Measurements from ENCODE around the gene AVEN.

DNA sequence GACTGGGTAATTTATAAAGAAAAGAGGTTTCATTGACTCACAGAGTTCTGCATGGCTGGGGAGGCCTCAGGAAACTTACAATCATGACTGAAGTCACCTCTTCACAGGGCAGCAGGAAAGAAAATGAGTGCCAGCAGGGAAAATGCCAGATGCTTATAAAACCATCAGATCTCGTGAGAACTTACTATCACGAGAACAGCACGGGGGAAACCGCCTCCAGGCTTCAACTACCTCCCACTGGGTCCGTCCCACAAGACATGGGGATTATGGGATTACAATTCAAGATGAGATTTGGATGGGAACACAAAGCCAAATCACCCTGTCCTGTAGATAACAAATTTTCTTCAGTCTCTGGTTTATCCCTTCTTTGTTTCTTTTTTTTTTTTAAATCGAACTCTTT, 31.0 kb upstream of the AVEN start:
- TF ChIP-seq, protein P1, sequence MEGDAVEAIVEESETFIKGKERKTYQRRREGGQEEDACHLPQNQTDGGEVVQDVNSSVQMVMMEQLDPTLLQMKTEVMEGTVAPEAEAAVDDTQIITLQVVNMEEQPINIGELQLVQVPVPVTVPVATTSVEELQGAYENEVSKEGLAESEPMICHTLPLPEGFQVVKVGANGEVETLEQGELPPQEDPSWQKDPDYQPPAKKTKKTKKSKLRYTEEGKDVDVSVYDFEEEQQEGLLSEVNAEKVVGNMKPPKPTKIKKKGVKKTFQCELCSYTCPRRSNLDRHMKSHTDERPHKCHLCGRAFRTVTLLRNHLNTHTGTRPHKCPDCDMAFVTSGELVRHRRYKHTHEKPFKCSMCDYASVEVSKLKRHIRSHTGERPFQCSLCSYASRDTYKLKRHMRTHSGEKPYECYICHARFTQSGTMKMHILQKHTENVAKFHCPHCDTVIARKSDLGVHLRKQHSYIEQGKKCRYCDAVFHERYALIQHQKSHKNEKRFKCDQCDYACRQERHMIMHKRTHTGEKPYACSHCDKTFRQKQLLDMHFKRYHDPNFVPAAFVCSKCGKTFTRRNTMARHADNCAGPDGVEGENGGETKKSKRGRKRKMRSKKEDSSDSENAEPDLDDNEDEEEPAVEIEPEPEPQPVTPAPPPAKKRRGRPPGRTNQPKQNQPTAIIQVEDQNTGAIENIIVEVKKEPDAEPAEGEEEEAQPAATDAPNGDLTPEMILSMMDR (IDR thresholded peaks at IDR 0.05 in 2 of 3, conservative IDR thresholded peaks at IDR 0.05 in 1 of 3; ENCODE audit: insufficient read depth in 2 of 3, low read depth in 1 of 3, low read length in 3 of 3): no peak
- TF ChIP-seq, protein P2, sequence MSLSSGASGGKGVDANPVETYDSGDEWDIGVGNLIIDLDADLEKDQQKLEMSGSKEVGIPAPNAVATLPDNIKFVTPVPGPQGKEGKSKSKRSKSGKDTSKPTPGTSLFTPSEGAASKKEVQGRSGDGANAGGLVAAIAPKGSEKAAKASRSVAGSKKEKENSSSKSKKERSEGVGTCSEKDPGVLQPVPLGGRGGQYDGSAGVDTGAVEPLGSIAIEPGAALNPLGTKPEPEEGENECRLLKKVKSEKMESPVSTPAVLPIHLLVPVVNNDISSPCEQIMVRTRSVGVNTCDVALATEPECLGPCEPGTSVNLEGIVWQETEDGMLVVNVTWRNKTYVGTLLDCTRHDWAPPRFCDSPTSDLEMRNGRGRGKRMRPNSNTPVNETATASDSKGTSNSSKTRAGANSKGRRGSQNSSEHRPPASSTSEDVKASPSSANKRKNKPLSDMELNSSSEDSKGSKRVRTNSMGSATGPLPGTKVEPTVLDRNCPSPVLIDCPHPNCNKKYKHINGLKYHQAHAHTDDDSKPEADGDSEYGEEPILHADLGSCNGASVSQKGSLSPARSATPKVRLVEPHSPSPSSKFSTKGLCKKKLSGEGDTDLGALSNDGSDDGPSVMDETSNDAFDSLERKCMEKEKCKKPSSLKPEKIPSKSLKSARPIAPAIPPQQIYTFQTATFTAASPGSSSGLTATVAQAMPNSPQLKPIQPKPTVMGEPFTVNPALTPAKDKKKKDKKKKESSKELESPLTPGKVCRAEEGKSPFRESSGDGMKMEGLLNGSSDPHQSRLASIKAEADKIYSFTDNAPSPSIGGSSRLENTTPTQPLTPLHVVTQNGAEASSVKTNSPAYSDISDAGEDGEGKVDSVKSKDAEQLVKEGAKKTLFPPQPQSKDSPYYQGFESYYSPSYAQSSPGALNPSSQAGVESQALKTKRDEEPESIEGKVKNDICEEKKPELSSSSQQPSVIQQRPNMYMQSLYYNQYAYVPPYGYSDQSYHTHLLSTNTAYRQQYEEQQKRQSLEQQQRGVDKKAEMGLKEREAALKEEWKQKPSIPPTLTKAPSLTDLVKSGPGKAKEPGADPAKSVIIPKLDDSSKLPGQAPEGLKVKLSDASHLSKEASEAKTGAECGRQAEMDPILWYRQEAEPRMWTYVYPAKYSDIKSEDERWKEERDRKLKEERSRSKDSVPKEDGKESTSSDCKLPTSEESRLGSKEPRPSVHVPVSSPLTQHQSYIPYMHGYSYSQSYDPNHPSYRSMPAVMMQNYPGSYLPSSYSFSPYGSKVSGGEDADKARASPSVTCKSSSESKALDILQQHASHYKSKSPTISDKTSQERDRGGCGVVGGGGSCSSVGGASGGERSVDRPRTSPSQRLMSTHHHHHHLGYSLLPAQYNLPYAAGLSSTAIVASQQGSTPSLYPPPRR (CRISPR knock-in tag; IDR thresholded peaks at IDR 0.05; ENCODE audit: borderline replicate concordance): no peak
- TF ChIP-seq TAF1 (IDR thresholded peaks at IDR 0.05; ENCODE audit: control insufficient read depth, extremely low read depth, insufficient read depth, low read length, severe bottlenecking): no peak
- no peak for TF ChIP-seq ZNF24 (IDR thresholded peaks at IDR 0.05)
- TF ChIP-seq, protein P3, sequence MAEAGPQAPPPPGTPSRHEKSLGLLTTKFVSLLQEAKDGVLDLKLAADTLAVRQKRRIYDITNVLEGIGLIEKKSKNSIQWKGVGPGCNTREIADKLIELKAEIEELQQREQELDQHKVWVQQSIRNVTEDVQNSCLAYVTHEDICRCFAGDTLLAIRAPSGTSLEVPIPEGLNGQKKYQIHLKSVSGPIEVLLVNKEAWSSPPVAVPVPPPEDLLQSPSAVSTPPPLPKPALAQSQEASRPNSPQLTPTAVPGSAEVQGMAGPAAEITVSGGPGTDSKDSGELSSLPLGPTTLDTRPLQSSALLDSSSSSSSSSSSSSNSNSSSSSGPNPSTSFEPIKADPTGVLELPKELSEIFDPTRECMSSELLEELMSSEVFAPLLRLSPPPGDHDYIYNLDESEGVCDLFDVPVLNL (CRISPR knock-in tag; IDR thresholded peaks at IDR 0.05; ENCODE audit: low read depth): no peak
- TF ChIP-seq SIX5 (IDR thresholded peaks at IDR 0.05; ENCODE audit: borderline replicate concordance in 1 of 2, insufficient read depth in 1 of 2, low read depth in 1 of 2, low read length in 2 of 2): no peak
- no peak for TF ChIP-seq CAMTA2 (CRISPR knock-in tag; conservative IDR thresholded peaks at IDR 0.05)
- no peak for TF ChIP-seq ADNP (tag; IDR thresholded peaks at IDR 0.05)
